ENCODE results near the gene SPEM3.

Gene SPEM3

GRCh38 chr17:7403977-7404736, 24.5 kb upstream of the SPEM3 start, which contains the start of gene TMEM256:
TSS of gene TMEM256 (minus strand) at chr17:7404097. CDS start at chr17:7404084, 13 bp downstream.
- WGBS (ENCODE audit: insufficient coverage, insufficient read length), result no CpG with 5 or more reads among the region's 49 CpGs
- H3K36me3 ChIP-seq (ENCODE audit: control insufficient read depth, insufficient read depth, low read length), result peaks cover 7% of the 10 kb centered on the region
- H3K27me3 ChIP-seq (ENCODE audit: control insufficient read depth, insufficient read depth, low read length), result no peaks in the 10 kb centered on the region
- no peak within 1 kb of the TSS for H3K27ac ChIP-seq (ENCODE audit: low read length)
- peak; percentile 98 for DNase-seq (ENCODE audit: low read depth, low spot score)
- H3K9me3 ChIP-seq (ENCODE audit: control insufficient read depth, insufficient read depth, low read length), result no peaks in the 10 kb centered on the region
- peak within 1 kb of the TSS; percentile 99 for H3K4me3 ChIP-seq (ENCODE audit: low read length)
- peaks cover 2% of the 10 kb centered on the region for H3K4me1 ChIP-seq (ENCODE audit: control insufficient read depth, insufficient read depth, low read length)

GRCh38 chr17:7404737-7405349, 23.8 kb upstream of the SPEM3 start:
- WGBS (ENCODE audit: insufficient coverage, insufficient read length), result no CpG with 5 or more reads among the region's 65 CpGs
- DNase-seq (ENCODE audit: low read depth, low spot score), result no peak
- Histone ChIP-seq H3K4me1 (ENCODE audit: control insufficient read depth, insufficient read depth, low read length) (peaks cover 2% of the 10 kb centered on the region), H3K4me3 (ENCODE audit: low read length) (peak overlapping the region; percentile 72; the same call in 1 of the 2 replicates), H3K27me3 (ENCODE audit: control insufficient read depth, insufficient read depth, low read length) (no peaks in the 10 kb centered on the region), H3K9me3 (ENCODE audit: control insufficient read depth, insufficient read depth, low read length) (no peaks in the 10 kb centered on the region), H3K27ac (ENCODE audit: low read length) (no peak overlapping the region), H3K36me3 (ENCODE audit: control insufficient read depth, insufficient read depth, low read length) (peaks cover 12% of the 10 kb centered on the region)

DNA sequence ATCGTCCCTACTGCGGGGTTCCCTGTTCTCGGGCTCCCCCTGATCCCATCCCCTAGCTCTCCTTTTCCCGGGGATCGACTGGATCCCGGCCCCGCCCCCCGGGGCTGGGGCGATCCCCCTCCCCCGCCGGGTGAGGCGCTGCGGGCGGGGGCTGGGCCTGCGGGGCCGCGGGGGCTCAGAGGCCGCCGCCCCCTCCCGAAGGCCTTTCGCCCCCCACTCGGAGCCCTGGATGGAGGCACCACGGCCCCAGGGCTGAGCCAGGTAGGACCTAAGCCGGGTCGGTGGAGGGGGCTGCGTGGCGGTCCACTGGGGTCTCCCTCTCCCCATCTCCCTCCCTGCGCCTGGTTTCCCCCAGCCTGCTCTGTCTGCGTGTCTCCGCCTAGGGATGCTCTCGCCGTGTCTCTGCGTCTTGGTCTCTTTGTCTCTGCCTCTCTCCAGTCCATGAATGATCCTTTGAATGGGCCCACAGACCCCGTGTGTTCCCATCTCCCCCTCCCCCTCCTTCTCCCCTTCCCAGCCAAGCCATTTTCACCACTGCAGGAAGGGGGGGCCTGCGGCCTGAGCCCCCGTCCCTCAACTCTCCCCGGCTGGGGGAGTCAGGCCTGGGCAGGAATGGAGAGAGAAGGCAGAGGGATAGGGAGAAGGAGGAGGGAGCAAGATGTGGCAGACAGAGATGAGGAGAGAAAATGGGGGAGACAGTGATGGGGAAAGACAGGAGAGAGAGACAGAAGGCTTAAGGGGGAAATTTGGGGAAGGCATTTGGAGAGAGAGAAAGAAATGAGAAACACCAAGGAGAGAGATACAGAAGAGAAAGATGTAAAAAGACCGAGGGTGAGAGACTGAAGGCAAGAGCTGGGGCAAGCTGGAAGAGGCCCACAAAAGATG, 23.1 kb upstream of the SPEM3 start:
- no peaks in the 10 kb centered on the region for H3K27me3 ChIP-seq (ENCODE audit: control insufficient read depth, insufficient read depth, low read length)
- DNase-seq (ENCODE audit: low read depth, low spot score), result no peak
- peaks cover 19% of the 10 kb centered on the region for H3K36me3 ChIP-seq (ENCODE audit: control insufficient read depth, insufficient read depth, low read length)
- WGBS (ENCODE audit: insufficient coverage, insufficient read length), result no CpG with 5 or more reads among the region's 38 CpGs
- peak overlapping the region; percentile 72 for H3K4me3 ChIP-seq (ENCODE audit: low read length)
- H3K4me1 ChIP-seq (ENCODE audit: control insufficient read depth, insufficient read depth, low read length), result peaks cover 2% of the 10 kb centered on the region
- no peaks in the 10 kb centered on the region for H3K9me3 ChIP-seq (ENCODE audit: control insufficient read depth, insufficient read depth, low read length)
- H3K27ac ChIP-seq (ENCODE audit: low read length), result no peak overlapping the region

- H3K27ac ChIP-seq (ENCODE audit: low read length), result no peak overlapping the region
- H3K4me3 ChIP-seq (ENCODE audit: low read length), result peak overlapping the region; percentile 72; the same call in 1 of the 2 replicates
- H3K36me3 ChIP-seq (ENCODE audit: control insufficient read depth, insufficient read depth, low read length), result peaks cover 20% of the 10 kb centered on the region
- no peaks in the 10 kb centered on the region for H3K9me3 ChIP-seq (ENCODE audit: control insufficient read depth, insufficient read depth, low read length)
- H3K27me3 ChIP-seq (ENCODE audit: control insufficient read depth, insufficient read depth, low read length), result no peaks in the 10 kb centered on the region
- no CpG with 5 or more reads among the region's 12 CpGs for WGBS (ENCODE audit: insufficient coverage, insufficient read length)
- DNase-seq (ENCODE audit: low read depth, low spot score), result no peak
- peaks cover 2% of the 10 kb centered on the region for H3K4me1 ChIP-seq (ENCODE audit: control insufficient read depth, insufficient read depth, low read length)
Observed at GRCh38 chr17:7406235-7406825, 22.3 kb upstream of the SPEM3 start.

DNA sequence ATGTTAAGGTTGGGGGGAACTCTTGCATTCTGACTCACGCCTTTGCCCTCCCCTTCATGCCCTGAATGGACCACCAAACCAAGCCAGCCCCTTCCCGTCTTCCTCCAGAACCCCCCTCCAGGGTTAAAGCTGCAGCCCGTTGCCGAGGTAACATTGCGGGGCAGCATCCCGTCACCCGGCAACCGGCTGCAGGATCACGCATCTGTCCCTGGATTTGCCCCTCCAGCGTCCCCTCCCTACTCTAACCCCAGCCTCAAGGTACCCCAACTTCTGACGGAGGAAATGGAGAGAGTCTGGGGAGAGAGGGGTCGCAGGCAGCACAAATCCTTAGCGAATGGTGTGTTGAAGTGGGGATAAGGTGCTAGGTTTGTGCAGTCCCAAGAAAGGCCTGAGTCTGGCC, 21.6 kb upstream of the SPEM3 start:
- H3K9me3 ChIP-seq (ENCODE audit: control insufficient read depth, insufficient read depth, low read length), result no peaks in the 10 kb centered on the region
- no peak overlapping the region for H3K27ac ChIP-seq (ENCODE audit: low read length)
- no peaks in the 10 kb centered on the region for H3K27me3 ChIP-seq (ENCODE audit: control insufficient read depth, insufficient read depth, low read length)
- H3K4me1 ChIP-seq (ENCODE audit: control insufficient read depth, insufficient read depth, low read length), result peaks cover 2% of the 10 kb centered on the region
- H3K36me3 ChIP-seq (ENCODE audit: control insufficient read depth, insufficient read depth, low read length), result peaks cover 20% of the 10 kb centered on the region
- no peak overlapping the region for H3K4me3 ChIP-seq (ENCODE audit: low read length)
- no CpG with 5 or more reads among the region's 13 CpGs for WGBS (ENCODE audit: insufficient coverage, insufficient read length)
- no peak for DNase-seq (ENCODE audit: low read depth, low spot score)

- H3K4me3 ChIP-seq (ENCODE audit: low read length), result no peak within 1 kb of the TSS; the same call in 1 of the 2 replicates
- no peaks in the 10 kb centered on the region for H3K27me3 ChIP-seq (ENCODE audit: control insufficient read depth, insufficient read depth, low read length)
- H3K36me3 ChIP-seq (ENCODE audit: control insufficient read depth, insufficient read depth, low read length), result peaks cover 20% of the 10 kb centered on the region
- H3K27ac ChIP-seq (ENCODE audit: low read length), result no peak within 1 kb of the TSS
- no peaks in the 10 kb centered on the region for H3K9me3 ChIP-seq (ENCODE audit: control insufficient read depth, insufficient read depth, low read length)
- no peak for DNase-seq (ENCODE audit: low read depth, low spot score)
- peaks cover 2% of the 10 kb centered on the region for H3K4me1 ChIP-seq (ENCODE audit: control insufficient read depth, insufficient read depth, low read length)
- WGBS (ENCODE audit: insufficient coverage, insufficient read length), result no CpG with 5 or more reads among the region's 12 CpGs
Observed at GRCh38 chr17:7407485-7408251, 21.0 kb upstream of the SPEM3 start, which contains the start of gene NLGN2. TSS of gene NLGN2 (plus strand) at chr17:7407845. CDS start at chr17:7408256, 411 bp downstream.

- DNase-seq (ENCODE audit: low read depth, low spot score), result no peak
- Histone ChIP-seq H3K36me3 (ENCODE audit: control insufficient read depth, insufficient read depth, low read length) (peaks cover 20% of the 10 kb centered on the region), H3K27me3 (ENCODE audit: control insufficient read depth, insufficient read depth, low read length) (no peaks in the 10 kb centered on the region), H3K9me3 (ENCODE audit: control insufficient read depth, insufficient read depth, low read length) (no peaks in the 10 kb centered on the region), H3K4me3 (ENCODE audit: low read length) (no peak overlapping the region; the same call in 1 of the 2 replicates), H3K27ac (ENCODE audit: low read length) (no peak overlapping the region), H3K4me1 (ENCODE audit: control insufficient read depth, insufficient read depth, low read length) (peaks cover 2% of the 10 kb centered on the region)
- no CpG with 5 or more reads among the region's 58 CpGs for WGBS (ENCODE audit: insufficient coverage, insufficient read length)
Observed at GRCh38 chr17:7408252-7408727, 20.4 kb upstream of the SPEM3 start.

DNA sequence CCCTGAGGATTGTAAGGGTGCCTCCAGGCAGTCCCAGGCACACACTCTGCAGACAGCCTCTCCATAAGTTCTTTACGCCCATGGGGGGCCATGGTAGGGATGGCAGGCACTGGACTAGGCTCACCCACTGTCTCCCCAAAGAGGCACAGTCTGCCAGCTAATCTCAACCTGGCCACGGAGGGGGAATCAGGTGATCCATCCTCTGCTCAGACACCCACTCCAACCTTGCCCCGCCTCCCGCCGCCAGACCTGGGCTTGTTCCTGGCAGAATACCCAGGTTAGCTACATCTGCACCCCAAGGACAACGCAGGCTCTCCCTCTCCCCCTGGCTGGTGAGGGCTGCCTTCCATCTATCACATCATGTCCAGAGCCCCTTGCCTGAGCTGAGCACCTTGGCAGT, 19.8 kb upstream of the SPEM3 start:
- H3K27ac ChIP-seq (ENCODE audit: low read length), result no peak overlapping the region
- H3K4me1 ChIP-seq (ENCODE audit: control insufficient read depth, insufficient read depth, low read length), result peaks cover 2% of the 10 kb centered on the region
- H3K27me3 ChIP-seq (ENCODE audit: control insufficient read depth, insufficient read depth, low read length), result no peaks in the 10 kb centered on the region
- DNase-seq (ENCODE audit: low read depth, low spot score), result no peak
- WGBS (ENCODE audit: insufficient coverage, insufficient read length), result no CpG with 5 or more reads among the region's 6 CpGs
- no peak overlapping the region for H3K4me3 ChIP-seq (ENCODE audit: low read length)
- peaks cover 20% of the 10 kb centered on the region for H3K36me3 ChIP-seq (ENCODE audit: control insufficient read depth, insufficient read depth, low read length)
- H3K9me3 ChIP-seq (ENCODE audit: control insufficient read depth, insufficient read depth, low read length), result no peaks in the 10 kb centered on the region

DNA sequence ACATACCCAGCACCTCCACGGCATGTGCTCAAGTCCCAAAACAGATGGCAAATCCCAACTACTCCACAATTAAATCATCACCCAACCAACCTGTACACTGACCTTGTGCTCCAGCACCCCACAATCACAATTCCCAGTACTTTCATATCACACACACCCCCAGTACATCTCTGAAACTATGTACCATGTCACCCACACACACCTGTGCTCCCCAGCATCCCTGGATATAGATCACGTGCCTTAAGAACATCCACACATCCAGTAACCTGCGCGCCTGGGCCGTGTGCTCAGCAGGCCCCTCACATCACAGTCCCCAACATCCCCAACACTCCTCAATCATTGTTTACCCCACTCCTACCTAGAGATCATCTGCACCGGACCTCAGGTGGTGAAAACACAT, 18.9 kb upstream of the SPEM3 start:
- Histone ChIP-seq H3K4me3 (ENCODE audit: low read length) (no peak overlapping the region), H3K4me1 (ENCODE audit: control insufficient read depth, insufficient read depth, low read length) (peaks cover 2% of the 10 kb centered on the region), H3K36me3 (ENCODE audit: control insufficient read depth, insufficient read depth, low read length) (peaks cover 21% of the 10 kb centered on the region), H3K27ac (ENCODE audit: low read length) (no peak overlapping the region), H3K9me3 (ENCODE audit: control insufficient read depth, insufficient read depth, low read length) (no peaks in the 10 kb centered on the region), H3K27me3 (ENCODE audit: control insufficient read depth, insufficient read depth, low read length) (no peaks in the 10 kb centered on the region)
- DNase-seq (ENCODE audit: low read depth, low spot score), result no peak
- WGBS (ENCODE audit: insufficient coverage, insufficient read length), result no CpG with 5 or more reads among the region's 6 CpGs
